Liver (tissue), 3 donors: ENCODE results near the gene SMU1.

Experiments used
- EGR1 ChIP-seq, 2 donors: IDR thresholded peaks; 2 replicates each; pipeline ENCODE4 v1.6.1; 2016 to 2018; ENCODE audit warnings: antibody characterized with exemption in 2 of 2, low read depth in 2 of 2
- GABPA ChIP-seq, 2 donors: IDR thresholded peaks in 1 of 2; conservative IDR thresholded peaks in 1 of 2; 2 replicates each; pipeline ENCODE4 v1.6.1; 2016; ENCODE audit warnings: antibody characterized with exemption in 2 of 2, mild to moderate bottlenecking in 1 of 2, moderate library complexity in 1 of 2
- HNF4G ChIP-seq: IDR thresholded peaks from 2 replicates; pipeline ENCODE4 v1.6.1; 2016; ENCODE audit warnings: antibody characterized with exemption
- RAD21 ChIP-seq, 2 donors: IDR thresholded peaks; 2 replicates each; pipeline ENCODE4 v1.6.1; 2016; ENCODE audit warnings: antibody characterized with exemption in 2 of 2, mild to moderate bottlenecking in 2 of 2
- SP1 ChIP-seq: IDR thresholded peaks from 2 replicates; pipeline ENCODE4 v1.6.1; 2018; ENCODE audit warnings: antibody characterized with exemption, mild to moderate bottlenecking
- TAF1 ChIP-seq: conservative IDR thresholded peaks from 2 replicates; pipeline ENCODE4 v1.6.1; 2016; ENCODE audit warnings: antibody characterized with exemption, mild to moderate bottlenecking
- YY1 ChIP-seq: IDR thresholded peaks from 2 replicates; pipeline ENCODE4 v1.6.1; 2016; ENCODE audit warnings: antibody characterized with exemption, mild to moderate bottlenecking
- TF ChIP-seq, protein P1 (sequence below): fragments of 150-350 bp; IDR thresholded peaks from 2 replicates; pipeline ENCODE4 v1.5.1; 2017; ENCODE audit warnings: improper control_type of control experiment, low read depth, low read length; ENCODE audit not compliant: missing input control
- TF ChIP-seq, protein P2 (sequence below): IDR thresholded peaks from 2 replicates; pipeline ENCODE4 v1.6.1; 2016; ENCODE audit warnings: antibody characterized with exemption
- donor health status: healthy.
- donor health status: healthy.

DNA sequence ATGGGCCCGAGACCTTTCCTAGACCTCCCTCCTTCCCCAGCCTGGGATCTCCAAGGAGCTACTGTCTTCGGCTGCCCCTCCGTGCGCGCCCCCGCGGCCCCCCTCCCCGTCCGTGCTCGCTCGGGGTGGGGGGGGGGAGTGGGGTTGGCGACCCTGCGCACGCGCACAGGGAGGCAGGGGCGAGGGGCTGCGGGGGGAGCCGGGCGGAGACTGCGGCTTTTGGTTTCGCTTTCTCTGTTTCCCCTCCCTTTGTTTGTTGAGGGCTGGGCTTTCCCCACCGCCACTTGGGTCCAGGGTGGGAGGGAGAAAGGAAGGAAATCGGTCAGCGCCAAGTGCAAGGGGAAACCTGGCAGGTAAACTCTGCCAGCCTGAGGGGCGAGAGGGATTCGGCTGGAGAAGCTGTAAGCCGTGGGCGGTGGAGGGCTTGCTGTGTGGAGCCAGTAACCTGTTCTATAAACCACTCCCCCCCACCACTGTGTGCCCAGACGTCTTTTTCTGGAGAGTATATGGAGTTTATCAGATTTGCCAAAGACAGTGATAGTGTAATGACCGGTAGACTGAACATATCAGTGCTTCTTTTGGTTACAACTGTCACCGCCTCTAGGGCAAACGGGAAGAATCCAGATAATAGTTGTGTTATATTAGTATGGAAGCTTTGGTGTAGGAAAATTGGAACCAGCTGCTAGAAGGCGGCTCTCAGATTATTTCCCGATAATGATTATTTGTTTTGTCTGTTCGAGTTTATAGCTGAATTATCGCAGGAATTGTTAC, 50.7 kb downstream of the SMU1 start:
- TF ChIP-seq GABPA (IDR thresholded peaks at IDR 0.05 in 1 of 2, conservative IDR thresholded peaks at IDR 0.05 in 1 of 2) (no peak), SP1 (no peak), RAD21 (IDR thresholded peaks at IDR 0.05) (no peak), TAF1 (no peak), HNF4G (no peak), EGR1 (IDR thresholded peaks at IDR 0.05; ENCODE audit: low read depth in 2 of 2) (no peak), YY1 (no peak)
- TF ChIP-seq, protein P1, sequence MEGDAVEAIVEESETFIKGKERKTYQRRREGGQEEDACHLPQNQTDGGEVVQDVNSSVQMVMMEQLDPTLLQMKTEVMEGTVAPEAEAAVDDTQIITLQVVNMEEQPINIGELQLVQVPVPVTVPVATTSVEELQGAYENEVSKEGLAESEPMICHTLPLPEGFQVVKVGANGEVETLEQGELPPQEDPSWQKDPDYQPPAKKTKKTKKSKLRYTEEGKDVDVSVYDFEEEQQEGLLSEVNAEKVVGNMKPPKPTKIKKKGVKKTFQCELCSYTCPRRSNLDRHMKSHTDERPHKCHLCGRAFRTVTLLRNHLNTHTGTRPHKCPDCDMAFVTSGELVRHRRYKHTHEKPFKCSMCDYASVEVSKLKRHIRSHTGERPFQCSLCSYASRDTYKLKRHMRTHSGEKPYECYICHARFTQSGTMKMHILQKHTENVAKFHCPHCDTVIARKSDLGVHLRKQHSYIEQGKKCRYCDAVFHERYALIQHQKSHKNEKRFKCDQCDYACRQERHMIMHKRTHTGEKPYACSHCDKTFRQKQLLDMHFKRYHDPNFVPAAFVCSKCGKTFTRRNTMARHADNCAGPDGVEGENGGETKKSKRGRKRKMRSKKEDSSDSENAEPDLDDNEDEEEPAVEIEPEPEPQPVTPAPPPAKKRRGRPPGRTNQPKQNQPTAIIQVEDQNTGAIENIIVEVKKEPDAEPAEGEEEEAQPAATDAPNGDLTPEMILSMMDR = no peak
- TF ChIP-seq, protein P2, sequence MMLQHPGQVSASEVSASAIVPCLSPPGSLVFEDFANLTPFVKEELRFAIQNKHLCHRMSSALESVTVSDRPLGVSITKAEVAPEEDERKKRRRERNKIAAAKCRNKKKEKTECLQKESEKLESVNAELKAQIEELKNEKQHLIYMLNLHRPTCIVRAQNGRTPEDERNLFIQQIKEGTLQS = no peak
